ENCODE results near the gene OSBP2. TPM values are rescaled to one million over a fixed set of nuclear protein-coding genes. Genes with fewer than 3 reads are reported as not detected.

The OSBP2 gene
- total RNA-seq, 1 experiment from 2014 or later, result 8.2 TPM

- DNase-seq (ENCODE audit: low spot score), result no peak
Observed at GRCh38 chr22:30931541-30932300, 237.0 kb downstream of the OSBP2 start.

- no peak for DNase-seq (ENCODE audit: low spot score)
Observed at GRCh38 chr22:30932661-30933060, 238.0 kb downstream of the OSBP2 start.

- no peak for DNase-seq (ENCODE audit: low spot score)
Observed at GRCh38 chr22:30933457-30933856, 238.8 kb downstream of the OSBP2 start.

- DNase-seq (ENCODE audit: low spot score), result no peak
Observed at GRCh38 chr22:30934053-30934452, 239.4 kb downstream of the OSBP2 start.

GRCh38 chr22:30940685-30941362 is 246.2 kb downstream of the OSBP2 start:
- no peak for DNase-seq (ENCODE audit: low spot score)

- no peak for DNase-seq (ENCODE audit: low spot score)
Observed at GRCh38 chr22:30941363-30941740, 246.7 kb downstream of the OSBP2 start.

- DNase-seq (ENCODE audit: low spot score), result no peak
Observed at GRCh38 chr22:30943368-30943767, 248.7 kb downstream of the OSBP2 start.

- DNase-seq (ENCODE audit: low spot score), result no peak
Observed at GRCh38 chr22:30944986-30945385, 250.3 kb downstream of the OSBP2 start.

- no peak for DNase-seq (ENCODE audit: low spot score)
Observed at GRCh38 chr22:30945653-30946052, 251.0 kb downstream of the OSBP2 start.

GRCh38 chr22:30946354-30946753 is 251.7 kb downstream of the OSBP2 start:
- no peak for DNase-seq (ENCODE audit: low spot score)

- no peak for DNase-seq (ENCODE audit: low spot score)
Observed at GRCh38 chr22:30947173-30947815, 252.6 kb downstream of the OSBP2 start.

GRCh38 chr22:30947816-30948454 is 253.3 kb downstream of the OSBP2 start:
- peak; percentile 45 for DNase-seq (ENCODE audit: low spot score)

GRCh38 chr22:30948930-30949342 is 254.3 kb downstream of the OSBP2 start:
- DNase-seq (ENCODE audit: low spot score), result no peak

GRCh38 chr22:30949934-30950660 is 255.4 kb downstream of the OSBP2 start:
- DNase-seq (ENCODE audit: low spot score), result no peak

- DNase-seq (ENCODE audit: low spot score), result no peak
Observed at GRCh38 chr22:30953206-30953605, 258.5 kb downstream of the OSBP2 start.

- DNase-seq (ENCODE audit: low spot score), result no peak
Observed at GRCh38 chr22:30955153-30955552, 260.5 kb downstream of the OSBP2 start.

Small RNA genes lying within 50 kb of the gene (small RNA-seq; reads per million reads assigned to genes)
- not detected for gene MIR3200

Other genes starting within 250 kb of the OSBP2 start
- not detected in 2 replicates for gene SEC14L3, start 222.9 kb upstream of the OSBP2 start, total RNA-seq (2014; rRNA removed; shearing (Covaris generic))
- gene SEC14L4, start 189.2 kb upstream of the OSBP2 start, total RNA-seq (2014; rRNA removed; shearing (Covaris generic)), result 0.23 and 0.46 TPM in 2 replicates
- not detected in 2 replicates for gene SEC14L6, start 148.1 kb upstream of the OSBP2 start, total RNA-seq (2014; rRNA removed; shearing (Covaris generic))
- 7.8 and 8.1 TPM in 2 replicates for gene GAL3ST1, start 120.2 kb upstream of the OSBP2 start, total RNA-seq (2014; rRNA removed; shearing (Covaris generic))
- 73.9 and 74.0 TPM in 2 replicates for gene PES1, start 103.0 kb upstream of the OSBP2 start, total RNA-seq (2014; rRNA removed; shearing (Covaris generic))
- 13.2 and 19.0 TPM in 2 replicates for gene TCN2, start 87.7 kb upstream of the OSBP2 start, total RNA-seq (2014; rRNA removed; shearing (Covaris generic))
- 14.2 and 22.1 TPM in 2 replicates for gene SLC35E4, start 59.1 kb upstream of the OSBP2 start, total RNA-seq (2014; rRNA removed; shearing (Covaris generic))
- 8.3 and 8.5 TPM in 2 replicates for gene DUSP18, start 27.0 kb upstream of the OSBP2 start, total RNA-seq (2014; rRNA removed; shearing (Covaris generic))

All from HT-29 (cell line).